Measurements from ENCODE around the gene NEO1. TPM values are rescaled to one million over a fixed set of nuclear protein-coding genes. Genes with fewer than 3 reads are reported as not detected.

Gene NEO1
- total RNA-seq, 1 donor from 2014 or later: 31.3 TPM

DNA sequence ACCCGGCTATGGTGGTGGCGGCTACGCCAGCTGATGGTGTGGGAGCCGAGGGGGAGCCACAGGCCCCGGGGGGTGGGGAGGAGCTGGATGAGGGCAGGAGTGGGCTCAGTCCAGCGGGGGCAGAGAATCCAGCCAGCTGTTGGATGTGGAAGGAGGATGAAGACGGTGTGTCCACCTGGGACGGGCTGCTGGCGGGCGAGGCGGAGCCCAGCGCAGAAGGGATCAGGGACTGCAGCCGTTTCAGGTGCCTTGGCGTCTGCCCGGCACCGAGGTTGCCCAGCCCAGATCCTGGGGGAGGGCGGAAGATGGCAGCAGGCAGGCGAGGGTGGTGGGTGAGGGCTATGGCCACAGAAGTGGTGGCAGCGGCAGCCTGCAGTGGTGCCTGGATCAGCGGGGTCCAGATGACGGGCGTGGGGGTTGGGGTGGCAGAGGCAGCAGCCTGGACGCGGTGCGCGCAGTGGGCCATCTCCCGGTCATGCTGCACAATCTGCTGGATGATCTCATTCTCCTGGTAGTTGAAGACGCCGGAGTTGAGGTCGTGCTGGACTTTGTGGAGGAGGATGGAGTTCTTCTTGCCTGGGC, 271.2 kb downstream of the NEO1 start:
- H3K9me3 ChIP-seq (ENCODE audit: control insufficient read depth in 3 of 3, low read length in 3 of 3): no peaks in the 10 kb centered on the region
- no peaks in the 10 kb centered on the region for H3K36me3 ChIP-seq (ENCODE audit: control insufficient read depth in 3 of 3, insufficient read depth in 3 of 3, low read length in 3 of 3)
- peaks cover 0 to 3% (median 0%) of the 10 kb centered on the region in 3 donors for H3K4me1 ChIP-seq (ENCODE audit: control insufficient read depth in 3 of 3, insufficient read depth in 3 of 3, low read length in 3 of 3)
- H3K27me3 ChIP-seq (ENCODE audit: control insufficient read depth in 3 of 3, insufficient read depth in 3 of 3, low read length in 3 of 3): peaks cover 32 to 40% (median 33%) of the 10 kb centered on the region in 3 donors
- H3K9ac ChIP-seq (ENCODE audit: low read depth in 1 of 3, low read length in 3 of 3): no peak overlapping the region
- no peak overlapping the region for H3K27ac ChIP-seq (ENCODE audit: low read depth, low read length)
- no peak overlapping the region for H3K4me3 ChIP-seq (ENCODE audit: low read length in 3 of 3)

DNA sequence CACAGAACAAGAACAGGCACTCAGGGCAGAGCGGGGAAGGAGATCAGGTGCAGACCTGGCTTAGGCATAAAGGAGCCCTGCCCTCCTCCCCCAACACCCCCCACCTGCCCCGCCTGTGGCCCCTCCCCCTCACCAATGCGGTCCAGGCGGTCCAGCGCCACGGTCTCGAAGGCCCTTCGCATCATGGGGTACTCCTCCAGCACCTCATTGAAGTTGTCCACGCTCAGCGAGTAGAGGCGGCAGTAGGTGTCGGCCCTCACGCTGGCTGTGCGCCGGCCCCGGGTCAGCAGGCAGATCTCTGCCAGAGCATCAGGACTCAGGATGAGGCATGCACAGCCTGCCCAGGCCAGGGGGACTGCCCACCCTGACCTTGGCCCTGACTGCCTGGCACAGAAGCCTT, 271.7 kb downstream of the NEO1 start:
- no peaks in the 10 kb centered on the region for H3K9me3 ChIP-seq (ENCODE audit: control insufficient read depth in 3 of 3, low read length in 3 of 3)
- H3K36me3 ChIP-seq (ENCODE audit: control insufficient read depth in 3 of 3, insufficient read depth in 3 of 3, low read length in 3 of 3): no peaks in the 10 kb centered on the region
- peaks cover 27 to 40% (median 33%) of the 10 kb centered on the region in 3 donors for H3K27me3 ChIP-seq (ENCODE audit: control insufficient read depth in 3 of 3, insufficient read depth in 3 of 3, low read length in 3 of 3)
- H3K4me1 ChIP-seq (ENCODE audit: control insufficient read depth in 3 of 3, insufficient read depth in 3 of 3, low read length in 3 of 3): peaks cover 0 to 3% (median 0%) of the 10 kb centered on the region in 3 donors
- H3K27ac ChIP-seq (ENCODE audit: low read depth, low read length): no peak overlapping the region
- H3K9ac ChIP-seq (ENCODE audit: low read depth in 1 of 3, low read length in 3 of 3): no peak overlapping the region
- no peak overlapping the region for H3K4me3 ChIP-seq (ENCODE audit: low read length in 3 of 3)

- Histone ChIP-seq H3K4me1 (ENCODE audit: control insufficient read depth in 3 of 3, insufficient read depth in 3 of 3, low read length in 3 of 3) (peaks cover 0 to 3% (median 0%) of the 10 kb centered on the region in 3 donors), H3K27ac (ENCODE audit: low read depth, low read length) (no peak overlapping the region), H3K36me3 (ENCODE audit: control insufficient read depth in 3 of 3, insufficient read depth in 3 of 3, low read length in 3 of 3) (no peaks in the 10 kb centered on the region), H3K9me3 (ENCODE audit: control insufficient read depth in 3 of 3, low read length in 3 of 3) (no peaks in the 10 kb centered on the region), H3K4me3 (ENCODE audit: low read length in 3 of 3) (no peak overlapping the region), H3K27me3 (ENCODE audit: control insufficient read depth in 3 of 3, insufficient read depth in 3 of 3, low read length in 3 of 3) (peaks cover 22 to 36% (median 29%) of the 10 kb centered on the region in 3 donors), H3K9ac (ENCODE audit: low read depth in 1 of 3, low read length in 3 of 3) (no peak overlapping the region)
Observed at GRCh38 chr15:73324496-73325170, 272.4 kb downstream of the NEO1 start.

GRCh38 chr15:73325191-73325861, 273.1 kb downstream of the NEO1 start:
- H3K27me3 ChIP-seq (ENCODE audit: control insufficient read depth in 3 of 3, insufficient read depth in 3 of 3, low read length in 3 of 3): peaks cover 22 to 30% (median 27%) of the 10 kb centered on the region in 3 donors
- H3K4me3 ChIP-seq (ENCODE audit: low read length in 3 of 3): no peak overlapping the region
- H3K9me3 ChIP-seq (ENCODE audit: control insufficient read depth in 3 of 3, low read length in 3 of 3): no peaks in the 10 kb centered on the region
- H3K36me3 ChIP-seq (ENCODE audit: control insufficient read depth in 3 of 3, insufficient read depth in 3 of 3, low read length in 3 of 3): no peaks in the 10 kb centered on the region
- H3K4me1 ChIP-seq (ENCODE audit: control insufficient read depth in 3 of 3, insufficient read depth in 3 of 3, low read length in 3 of 3): peaks cover 0 to 3% (median 0%) of the 10 kb centered on the region in 3 donors
- H3K27ac ChIP-seq (ENCODE audit: low read depth, low read length): no peak overlapping the region
- no peak overlapping the region for H3K9ac ChIP-seq (ENCODE audit: low read depth in 1 of 3, low read length in 3 of 3)

- H3K4me3 ChIP-seq (ENCODE audit: low read length in 3 of 3): no peak overlapping the region
- H3K4me1 ChIP-seq (ENCODE audit: control insufficient read depth in 3 of 3, insufficient read depth in 3 of 3, low read length in 3 of 3): peaks cover 0 to 3% (median 0%) of the 10 kb centered on the region in 3 donors
- no peaks in the 10 kb centered on the region for H3K36me3 ChIP-seq (ENCODE audit: control insufficient read depth in 3 of 3, insufficient read depth in 3 of 3, low read length in 3 of 3)
- H3K27ac ChIP-seq (ENCODE audit: low read depth, low read length): no peak overlapping the region
- H3K9ac ChIP-seq (ENCODE audit: low read depth in 1 of 3, low read length in 3 of 3): no peak overlapping the region
- H3K9me3 ChIP-seq (ENCODE audit: control insufficient read depth in 3 of 3, low read length in 3 of 3): no peaks in the 10 kb centered on the region
- H3K27me3 ChIP-seq (ENCODE audit: control insufficient read depth in 3 of 3, insufficient read depth in 3 of 3, low read length in 3 of 3): peaks cover 22 to 24% (median 23%) of the 10 kb centered on the region in 3 donors
Observed at GRCh38 chr15:73326157-73326556, 273.9 kb downstream of the NEO1 start.

DNA sequence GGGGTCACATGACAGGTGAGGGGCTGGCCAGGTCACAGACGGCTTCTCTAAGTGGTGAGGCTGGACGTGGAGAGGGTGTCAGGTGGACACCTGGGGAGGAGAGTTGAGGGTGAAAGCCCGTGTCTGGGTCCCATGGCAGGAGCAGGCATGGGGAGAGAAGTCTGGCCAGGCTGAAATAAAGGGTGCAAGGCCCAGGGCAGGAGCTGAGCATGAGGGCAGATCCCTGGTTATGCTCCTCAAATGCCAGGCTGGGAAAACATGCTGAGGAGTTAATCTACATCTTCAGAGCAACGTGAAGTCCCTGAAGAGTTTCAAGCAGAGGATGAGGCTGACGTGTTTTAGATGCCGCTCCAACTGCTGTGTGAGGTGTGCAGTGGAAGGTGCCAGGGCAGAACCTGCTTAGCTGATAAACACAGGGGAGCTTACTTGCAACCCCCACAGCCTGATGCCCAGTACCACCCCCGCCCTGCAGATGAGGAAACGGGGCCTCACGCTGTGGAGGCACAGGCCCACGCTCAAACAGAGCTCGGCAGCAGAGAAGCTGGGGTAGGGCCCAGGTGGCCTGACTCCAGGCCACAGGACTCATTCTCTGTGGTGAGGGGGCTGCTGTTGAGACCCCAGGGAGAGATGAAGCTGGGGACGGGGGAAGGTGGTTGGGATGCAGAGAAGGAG, 276.0 kb downstream of the NEO1 start:
- Histone ChIP-seq H3K27me3 (ENCODE audit: control insufficient read depth in 3 of 3, insufficient read depth in 3 of 3, low read length in 3 of 3) (peaks cover 17 to 20% (median 18%) of the 10 kb centered on the region in 3 donors), H3K4me3 (ENCODE audit: low read length in 3 of 3) (no peak overlapping the region), H3K36me3 (ENCODE audit: control insufficient read depth in 3 of 3, insufficient read depth in 3 of 3, low read length in 3 of 3) (no peaks in the 10 kb centered on the region), H3K4me1 (ENCODE audit: control insufficient read depth in 3 of 3, insufficient read depth in 3 of 3, low read length in 3 of 3) (peaks cover 0 to 3% (median 0%) of the 10 kb centered on the region in 3 donors), H3K9me3 (ENCODE audit: control insufficient read depth in 3 of 3, low read length in 3 of 3) (no peaks in the 10 kb centered on the region), H3K9ac (ENCODE audit: low read depth in 1 of 3, low read length in 3 of 3) (no peak overlapping the region), H3K27ac (ENCODE audit: low read depth, low read length) (no peak overlapping the region)

DNA sequence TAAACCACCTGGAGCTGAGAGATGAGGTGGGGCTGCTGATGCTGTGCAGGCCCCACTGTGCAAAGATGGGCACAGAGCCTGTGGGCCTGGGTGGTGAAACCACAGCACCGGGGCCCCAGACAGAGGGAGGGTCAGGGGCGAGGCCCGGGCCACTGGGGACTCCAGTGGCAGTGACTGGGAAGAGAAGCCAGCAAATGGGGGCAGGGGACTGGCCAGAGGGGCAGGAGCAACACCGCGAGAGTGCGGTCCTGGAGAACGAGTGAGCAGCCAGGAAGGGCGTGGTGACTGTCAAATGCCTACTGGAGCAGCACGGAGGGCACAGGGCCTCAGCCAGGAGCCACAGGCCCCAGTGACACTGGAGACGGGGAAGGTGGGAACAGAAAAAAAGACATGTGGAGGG, 276.7 kb downstream of the NEO1 start:
- peaks cover 0 to 3% (median 0%) of the 10 kb centered on the region in 3 donors for H3K4me1 ChIP-seq (ENCODE audit: control insufficient read depth in 3 of 3, insufficient read depth in 3 of 3, low read length in 3 of 3)

GRCh38 chr15:73329501-73330200, 277.4 kb downstream of the NEO1 start:
- Histone ChIP-seq H3K27ac (ENCODE audit: low read depth, low read length) (no peak overlapping the region), H3K36me3 (ENCODE audit: control insufficient read depth in 3 of 3, insufficient read depth in 3 of 3, low read length in 3 of 3) (no peaks in the 10 kb centered on the region), H3K4me1 (ENCODE audit: control insufficient read depth in 3 of 3, insufficient read depth in 3 of 3, low read length in 3 of 3) (peaks cover 0 to 3% (median 0%) of the 10 kb centered on the region in 3 donors), H3K4me3 (ENCODE audit: low read length in 3 of 3) (no peak overlapping the region), H3K9ac (ENCODE audit: low read depth in 1 of 3, low read length in 3 of 3) (no peak overlapping the region), H3K27me3 (ENCODE audit: control insufficient read depth in 3 of 3, insufficient read depth in 3 of 3, low read length in 3 of 3) (peaks cover 12 to 17% (median 15%) of the 10 kb centered on the region in 3 donors), H3K9me3 (ENCODE audit: control insufficient read depth in 3 of 3, low read length in 3 of 3) (no peaks in the 10 kb centered on the region)

More for the DNA sequence above, 276.7 kb downstream of the NEO1 start:
- Histone ChIP-seq H3K9ac (ENCODE audit: low read depth in 1 of 3, low read length in 3 of 3) (no peak overlapping the region), H3K36me3 (ENCODE audit: control insufficient read depth in 3 of 3, insufficient read depth in 3 of 3, low read length in 3 of 3) (no peaks in the 10 kb centered on the region), H3K9me3 (ENCODE audit: control insufficient read depth in 3 of 3, low read length in 3 of 3) (no peaks in the 10 kb centered on the region), H3K27ac (ENCODE audit: low read depth, low read length) (no peak overlapping the region), H3K27me3 (ENCODE audit: control insufficient read depth in 3 of 3, insufficient read depth in 3 of 3, low read length in 3 of 3) (peaks cover 17 to 20% (median 20%) of the 10 kb centered on the region in 3 donors), H3K4me3 (ENCODE audit: low read length in 3 of 3) (no peak overlapping the region)

DNA sequence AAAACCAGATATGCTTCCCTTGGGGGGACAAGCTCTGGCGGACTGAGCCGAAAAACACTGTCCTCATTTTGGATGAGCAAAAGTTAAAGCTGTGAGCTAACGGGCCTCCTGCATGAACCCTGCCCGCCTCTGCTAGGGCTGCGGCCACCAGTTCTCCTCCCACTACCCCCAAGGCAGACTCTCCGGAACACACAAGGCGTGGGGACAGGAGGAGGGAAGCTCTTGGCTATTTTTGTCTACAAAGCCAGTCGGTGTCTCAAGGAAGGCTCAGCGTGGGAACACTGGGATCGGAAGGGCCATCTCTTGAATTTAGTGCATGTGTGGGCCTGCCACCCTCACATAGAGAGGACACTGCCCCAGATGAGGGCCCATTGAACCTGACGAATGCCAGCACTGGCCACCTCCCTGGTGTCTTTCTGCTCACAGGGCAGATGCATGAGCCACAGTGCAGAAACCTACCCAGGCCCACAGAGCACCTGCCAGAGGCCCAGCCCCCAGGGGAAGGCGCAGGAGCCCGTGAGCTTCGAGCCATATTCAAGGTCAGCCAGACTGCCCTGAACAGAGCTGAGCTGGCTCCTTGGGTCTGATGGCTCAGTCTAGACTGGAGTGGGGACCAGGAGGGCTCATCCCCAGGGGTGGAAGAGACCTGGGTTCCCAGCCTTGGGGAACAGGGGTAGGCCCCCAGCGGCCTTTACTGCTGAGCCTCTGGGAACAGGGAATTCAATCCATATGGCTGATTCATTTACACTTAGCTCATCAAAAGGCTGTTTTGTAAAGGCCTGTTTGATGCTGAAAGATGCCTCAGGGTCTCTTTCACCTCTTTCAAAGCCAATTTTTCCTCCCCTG, 278.2 kb downstream of the NEO1 start:
- H3K4me1 ChIP-seq (ENCODE audit: control insufficient read depth in 3 of 3, insufficient read depth in 3 of 3, low read length in 3 of 3): peaks cover 0 to 3% (median 0%) of the 10 kb centered on the region in 3 donors
- H3K27me3 ChIP-seq (ENCODE audit: control insufficient read depth in 3 of 3, insufficient read depth in 3 of 3, low read length in 3 of 3): peaks cover 6 to 10% (median 9%) of the 10 kb centered on the region in 3 donors
- H3K36me3 ChIP-seq (ENCODE audit: control insufficient read depth in 3 of 3, insufficient read depth in 3 of 3, low read length in 3 of 3): no peaks in the 10 kb centered on the region
- no peak overlapping the region for H3K9ac ChIP-seq (ENCODE audit: low read depth in 1 of 3, low read length in 3 of 3)
- no peaks in the 10 kb centered on the region for H3K9me3 ChIP-seq (ENCODE audit: control insufficient read depth in 3 of 3, low read length in 3 of 3)
- no peak overlapping the region for H3K27ac ChIP-seq (ENCODE audit: low read depth, low read length)
- no peak overlapping the region for H3K4me3 ChIP-seq (ENCODE audit: low read length in 3 of 3)
